GM23338 (cell line): ENCODE data around the gene ZNF878. TPM values are rescaled to one million over a fixed set of nuclear protein-coding genes. Genes with fewer than 3 reads are reported as not detected.

Experiments used
- ATAC-seq: fragments of 200-7000 bp; cut with Tn5 transposase; 3 replicates; pipeline ENCODE4 v1.9.1; 2020
- DNase-seq: peaks from one replicate; pipeline ENCODE4 v3.0.0-alpha.2; 2015; ENCODE audit warnings: low spot score
- H2AFZ ChIP-seq: fragments of 200-600 bp; sonication (generic); 2 replicates; pipeline ENCODE4 v1.8.0; 2016; ENCODE audit warnings: antibody characterized with exemption, mild to moderate bottlenecking, moderate library complexity
- H3F3A ChIP-seq: fragments of 200-600 bp; sonication (generic); replicated peaks from 2 replicates; pipeline ENCODE4 v1.8.0; 2017; ENCODE audit warnings: antibody characterized with exemption, mixed run types, low read depth
- H3K27ac ChIP-seq: fragments of 200-600 bp; sonication (generic); 2 replicates; pipeline ENCODE4 v1.6.1; 2016; ENCODE audit warnings: low read depth
- H3K27me3 ChIP-seq: fragments of 200-600 bp; sonication (generic); 2 replicates; pipeline ENCODE4 v1.8.0; 2016; ENCODE audit warnings: mild to moderate bottlenecking, mixed run types, moderate library complexity; ENCODE audit not compliant: insufficient read depth
- H3K36me3 ChIP-seq: fragments of 200-600 bp; sonication (generic); 2 replicates; pipeline ENCODE4 v1.8.0; 2016; ENCODE audit warnings: mild to moderate bottlenecking; ENCODE audit not compliant: insufficient read depth
- H3K4me1 ChIP-seq: fragments of 200-600 bp; sonication (generic); 2 replicates; pipeline ENCODE4 v1.8.0; 2016; ENCODE audit warnings: mild to moderate bottlenecking, moderate library complexity; ENCODE audit not compliant: insufficient read depth
- H3K4me2 ChIP-seq: fragments of 200-600 bp; sonication (generic); 2 replicates; pipeline ENCODE4 v1.7.1; 2017; ENCODE audit warnings: mixed run types
- H3K4me3 ChIP-seq: fragments of 200-600 bp; sonication (generic); 2 replicates; pipeline ENCODE4 v1.6.1; 2016; ENCODE audit warnings: mixed run types
- H3K79me2 ChIP-seq: fragments of 200-600 bp; sonication (generic); replicated peaks from 2 replicates; pipeline ENCODE4 v1.8.0; 2017; ENCODE audit warnings: mild to moderate bottlenecking; ENCODE audit not compliant: insufficient read depth
- H3K9me2 ChIP-seq: fragments of 200-600 bp; sonication (generic); 2 replicates; pipeline ENCODE4 v1.8.0; 2017; ENCODE audit not compliant: insufficient read depth
- H4K20me1 ChIP-seq: fragments of 200-600 bp; sonication (generic); replicated peaks from 2 replicates; pipeline ENCODE4 v1.8.0; 2017; ENCODE audit warnings: mild to moderate bottlenecking; ENCODE audit not compliant: insufficient read depth
- H3K27ac Mint-ChIP-seq: 2 replicates; pipeline ENCODE4 v1.8.0; 2020; ENCODE audit warnings: inconsistent platforms, mild to moderate bottlenecking, moderate library complexity, mixed read lengths
- H3K27me3 Mint-ChIP-seq: 3 replicates; pipeline ENCODE4 v1.8.0; 2022; ENCODE audit warnings: low read depth, mild to moderate bottlenecking, moderate library complexity, mixed read lengths, inconsistent platforms; ENCODE audit not compliant: insufficient read depth, poor library complexity
- H3K36me3 Mint-ChIP-seq: 3 replicates; pipeline ENCODE4 v1.8.0; 2021; ENCODE audit warnings: low read depth, mild to moderate bottlenecking, inconsistent platforms, moderate library complexity, mixed read lengths
- H3K4me1 Mint-ChIP-seq: 3 replicates; pipeline ENCODE4 v1.8.0; 2020; ENCODE audit warnings: mild to moderate bottlenecking, inconsistent platforms, mixed read lengths
- H3K4me3 Mint-ChIP-seq: 3 replicates; pipeline ENCODE4 v1.8.0; 2021; ENCODE audit warnings: moderate library complexity, mild to moderate bottlenecking, inconsistent platforms, mixed read lengths
- H3K9me3 Mint-ChIP-seq: 3 replicates; pipeline ENCODE4 v1.8.0; 2020; ENCODE audit warnings: moderate library complexity, mild to moderate bottlenecking, inconsistent platforms, mixed read lengths
- CREB1 ChIP-seq: fragments of 250-450 bp; sonication (Bioruptor Pico); IDR thresholded peaks from 2 replicates; pipeline ENCODE4 v1.5.0; 2020; ENCODE audit warnings: low read depth, mild to moderate bottlenecking, moderate library complexity
- CTCF ChIP-seq, 2 experiments: fragments of 200-600 bp in 1 of 2; sonication (generic) in 1 of 2; conservative IDR thresholded peaks; 2 replicates each; pipeline versions ENCODE4 v1.5.1 to v1.6.1; 2016 to 2017; ENCODE audit warnings: antibody characterized with exemption in 2 of 2, low read depth in 2 of 2, mild to moderate bottlenecking in 2 of 2, moderate library complexity in 1 of 2
- EZH2 ChIP-seq: fragments of 200-600 bp; sonication (generic); IDR thresholded peaks from one replicate; pipeline ENCODE4 v1.8.0; 2017; ENCODE audit warnings: antibody characterized with exemption, mild to moderate bottlenecking, low read depth; ENCODE audit not compliant: unreplicated experiment
- EZH2phosphoT487 ChIP-seq: fragments of 200-600 bp; sonication (generic); IDR thresholded peaks from one replicate; pipeline ENCODE4 v1.8.1; 2018; ENCODE audit warnings: antibody characterized with exemption; ENCODE audit not compliant: unreplicated experiment
- JUNB ChIP-seq: IDR thresholded peaks from one replicate; pipeline ENCODE4 v1.6.1; 2016; ENCODE audit warnings: antibody characterized with exemption; ENCODE audit not compliant: unreplicated experiment
- NANOG ChIP-seq: IDR thresholded peaks from 2 replicates; pipeline ENCODE4 v1.6.1; 2016; ENCODE audit warnings: antibody characterized with exemption, borderline replicate concordance
- POLR2AphosphoS5 ChIP-seq: IDR thresholded peaks from 2 replicates; pipeline ENCODE4 v1.6.1; 2016; ENCODE audit warnings: antibody characterized with exemption, low read depth
- REST ChIP-seq: IDR thresholded peaks from one replicate; pipeline ENCODE4 v1.6.1; 2018; ENCODE audit warnings: antibody characterized with exemption; ENCODE audit not compliant: unreplicated experiment
- STAT1 ChIP-seq: IDR thresholded peaks from one replicate; pipeline ENCODE4 v1.6.1; 2016; ENCODE audit warnings: antibody characterized with exemption; ENCODE audit not compliant: unreplicated experiment
- ZNF114 ChIP-seq: fragments of 250-450 bp; sonication (Bioruptor Pico); IDR thresholded peaks from 2 replicates; pipeline ENCODE4 v1.5.0; 2020; ENCODE audit warnings: mild to moderate bottlenecking, moderate library complexity
- ZNF331 ChIP-seq: fragments of 250-450 bp; sonication (Bioruptor Pico); IDR thresholded peaks from 2 replicates; pipeline ENCODE4 v1.5.0; 2020; ENCODE audit warnings: low read depth, mild to moderate bottlenecking, moderate library complexity
- polyA plus RNA-seq: library from polyadenylated mRNA; unstranded; fragments of >200 nt; fragmentation: Nextera tagmentation; extraction: Ambion mirVana; gene quantifications from 2 replicates; pipeline ENCODE4 v1.2.1, GENCODE V29; 2016
- total RNA-seq: library from RNA; depleted of rRNA; stranded (reverse); fragments of >200 nt; shearing (Covaris generic); gene quantifications from 2 replicates; pipeline ENCODE4 v1.2.3, GENCODE V29; 2014
- TF ChIP-seq, protein P1 (sequence below): IDR thresholded peaks from 2 replicates; pipeline ENCODE4 v1.6.1; 2016; ENCODE audit warnings: antibody characterized with exemption
- TF ChIP-seq, protein P2 (sequence below): fragments of 250-450 bp; sonication (Bioruptor Pico); IDR thresholded peaks from 2 replicates; pipeline ENCODE4 v1.5.0; 2020; ENCODE audit warnings: mild to moderate bottlenecking, moderate library complexity

The ZNF878 gene
- total and polyA plus RNA-seq, 2 experiments from 2014 or later, result 8.7 to 16.4 TPM

GRCh38 chr19:12034620-12035019 is 18.1 kb downstream of the ZNF878 start:
- peaks cover 89% of the 10 kb centered on the region for H3K9me3 Mint-ChIP-seq
- H3K4me1 ChIP-seq, result peaks cover 21% of the 10 kb centered on the region
- no peak overlapping the region for H3K27ac Mint-ChIP-seq
- peaks cover 5% of the 10 kb centered on the region; the same call in 1 of the 2 replicates for H3K36me3 ChIP-seq
- peaks cover 43% of the 10 kb centered on the region; the same call in 2 of the 3 replicates for H3K36me3 Mint-ChIP-seq
- no peaks in the 10 kb centered on the region for H3K79me2 ChIP-seq
- TF ChIP-seq EZH2 (no peak), EZH2phosphoT487 (no peak), NANOG (no peak), REST (no peak), STAT1 (no peak), ZNF331 (CRISPR knock-in tag) (no peak), ZNF114 (CRISPR knock-in tag) (no peak), POLR2AphosphoS5 (no peak), CTCF (conservative IDR thresholded peaks at IDR 0.05; ENCODE audit: low read depth in 2 of 2) (no peak), JUNB (no peak), CREB1 (no peak)
- TF ChIP-seq, protein P1, sequence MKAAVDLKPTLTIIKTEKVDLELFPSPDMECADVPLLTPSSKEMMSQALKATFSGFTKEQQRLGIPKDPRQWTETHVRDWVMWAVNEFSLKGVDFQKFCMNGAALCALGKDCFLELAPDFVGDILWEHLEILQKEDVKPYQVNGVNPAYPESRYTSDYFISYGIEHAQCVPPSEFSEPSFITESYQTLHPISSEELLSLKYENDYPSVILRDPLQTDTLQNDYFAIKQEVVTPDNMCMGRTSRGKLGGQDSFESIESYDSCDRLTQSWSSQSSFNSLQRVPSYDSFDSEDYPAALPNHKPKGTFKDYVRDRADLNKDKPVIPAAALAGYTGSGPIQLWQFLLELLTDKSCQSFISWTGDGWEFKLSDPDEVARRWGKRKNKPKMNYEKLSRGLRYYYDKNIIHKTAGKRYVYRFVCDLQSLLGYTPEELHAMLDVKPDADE, result no peak
- TF ChIP-seq, protein P2, sequence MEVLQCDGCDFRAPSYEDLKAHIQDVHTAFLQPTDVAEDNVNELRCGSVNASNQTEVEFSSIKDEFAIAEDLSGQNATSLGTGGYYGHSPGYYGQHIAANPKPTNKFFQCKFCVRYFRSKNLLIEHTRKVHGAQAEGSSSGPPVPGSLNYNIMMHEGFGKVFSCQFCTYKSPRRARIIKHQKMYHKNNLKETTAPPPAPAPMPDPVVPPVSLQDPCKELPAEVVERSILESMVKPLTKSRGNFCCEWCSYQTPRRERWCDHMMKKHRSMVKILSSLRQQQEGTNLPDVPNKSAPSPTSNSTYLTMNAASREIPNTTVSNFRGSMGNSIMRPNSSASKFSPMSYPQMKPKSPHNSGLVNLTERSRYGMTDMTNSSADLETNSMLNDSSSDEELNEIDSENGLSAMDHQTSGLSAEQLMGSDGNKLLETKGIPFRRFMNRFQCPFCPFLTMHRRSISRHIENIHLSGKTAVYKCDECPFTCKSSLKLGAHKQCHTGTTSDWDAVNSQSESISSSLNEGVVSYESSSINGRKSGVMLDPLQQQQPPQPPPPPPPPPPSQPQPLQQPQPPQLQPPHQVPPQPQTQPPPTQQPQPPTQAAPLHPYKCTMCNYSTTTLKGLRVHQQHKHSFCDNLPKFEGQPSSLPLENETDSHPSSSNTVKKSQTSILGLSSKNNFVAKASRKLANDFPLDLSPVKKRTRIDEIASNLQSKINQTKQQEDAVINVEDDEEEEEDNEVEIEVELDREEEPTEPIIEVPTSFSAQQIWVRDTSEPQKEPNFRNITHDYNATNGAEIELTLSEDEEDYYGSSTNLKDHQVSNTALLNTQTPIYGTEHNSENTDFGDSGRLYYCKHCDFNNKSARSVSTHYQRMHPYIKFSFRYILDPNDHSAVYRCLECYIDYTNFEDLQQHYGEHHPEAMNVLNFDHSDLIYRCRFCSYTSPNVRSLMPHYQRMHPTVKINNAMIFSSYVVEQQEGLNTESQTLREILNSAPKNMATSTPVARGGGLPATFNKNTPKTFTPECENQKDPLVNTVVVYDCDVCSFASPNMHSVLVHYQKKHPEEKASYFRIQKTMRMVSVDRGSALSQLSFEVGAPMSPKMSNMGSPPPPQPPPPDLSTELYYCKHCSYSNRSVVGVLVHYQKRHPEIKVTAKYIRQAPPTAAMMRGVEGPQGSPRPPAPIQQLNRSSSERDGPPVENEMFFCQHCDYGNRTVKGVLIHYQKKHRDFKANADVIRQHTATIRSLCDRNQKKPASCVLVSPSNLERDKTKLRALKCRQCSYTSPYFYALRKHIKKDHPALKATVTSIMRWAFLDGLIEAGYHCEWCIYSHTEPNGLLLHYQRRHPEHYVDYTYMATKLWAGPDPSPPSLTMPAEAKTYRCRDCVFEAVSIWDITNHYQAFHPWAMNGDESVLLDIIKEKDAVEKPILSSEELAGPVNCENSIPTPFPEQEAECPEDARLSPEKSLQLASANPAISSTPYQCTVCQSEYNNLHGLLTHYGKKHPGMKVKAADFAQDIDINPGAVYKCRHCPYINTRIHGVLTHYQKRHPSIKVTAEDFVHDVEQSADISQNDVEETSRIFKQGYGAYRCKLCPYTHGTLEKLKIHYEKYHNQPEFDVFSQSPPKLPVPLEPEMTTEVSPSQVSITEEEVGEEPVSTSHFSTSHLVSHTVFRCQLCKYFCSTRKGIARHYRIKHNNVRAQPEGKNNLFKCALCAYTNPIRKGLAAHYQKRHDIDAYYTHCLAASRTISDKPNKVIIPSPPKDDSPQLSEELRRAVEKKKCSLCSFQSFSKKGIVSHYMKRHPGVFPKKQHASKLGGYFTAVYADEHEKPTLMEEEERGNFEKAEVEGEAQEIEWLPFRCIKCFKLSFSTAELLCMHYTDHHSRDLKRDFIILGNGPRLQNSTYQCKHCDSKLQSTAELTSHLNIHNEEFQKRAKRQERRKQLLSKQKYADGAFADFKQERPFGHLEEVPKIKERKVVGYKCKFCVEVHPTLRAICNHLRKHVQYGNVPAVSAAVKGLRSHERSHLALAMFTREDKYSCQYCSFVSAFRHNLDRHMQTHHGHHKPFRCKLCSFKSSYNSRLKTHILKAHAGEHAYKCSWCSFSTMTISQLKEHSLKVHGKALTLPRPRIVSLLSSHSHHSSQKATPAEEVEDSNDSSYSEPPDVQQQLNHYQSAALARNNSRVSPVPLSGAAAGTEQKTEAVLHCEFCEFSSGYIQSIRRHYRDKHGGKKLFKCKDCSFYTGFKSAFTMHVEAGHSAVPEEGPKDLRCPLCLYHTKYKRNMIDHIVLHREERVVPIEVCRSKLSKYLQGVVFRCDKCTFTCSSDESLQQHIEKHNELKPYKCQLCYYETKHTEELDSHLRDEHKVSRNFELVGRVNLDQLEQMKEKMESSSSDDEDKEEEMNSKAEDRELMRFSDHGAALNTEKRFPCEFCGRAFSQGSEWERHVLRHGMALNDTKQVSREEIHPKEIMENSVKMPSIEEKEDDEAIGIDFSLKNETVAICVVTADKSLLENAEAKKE (CRISPR knock-in tag), result no peak
- H3K4me1 Mint-ChIP-seq, result no peaks in the 10 kb centered on the region
- peaks cover 16% of the 10 kb centered on the region for H3K27me3 ChIP-seq
- H3K27ac ChIP-seq, result no peak overlapping the region
- H3K27me3 Mint-ChIP-seq, result peaks cover 2% of the 10 kb centered on the region
- peaks cover 31% of the 10 kb centered on the region for H4K20me1 ChIP-seq
- H3F3A ChIP-seq, result 0 out of 2 replicates have a peak, but pooled peaks cover 6% of the 10 kb centered on the region
- H3K4me3 ChIP-seq, result peak overlapping the region; percentile 68
- DNase-seq (peak; percentile 16), ATAC-seq (no peak)
- H2AFZ ChIP-seq, result no peak overlapping the region; the same call in 1 of the 2 replicates
- no peak overlapping the region for H3K4me3 Mint-ChIP-seq
- peak overlapping the region; percentile 80 for H3K4me2 ChIP-seq
- no peaks in the 10 kb centered on the region for H3K9me2 ChIP-seq
